ENCODE measurements around the gene CDR2. TPM values are rescaled to one million over a fixed set of nuclear protein-coding genes. Genes with fewer than 3 reads are reported as not detected.

The CDR2 gene
- total and polyA plus RNA-seq, 2 donors (not counting 1 experiment from before 2014, with no cell fraction given), result 8.0 to 11.3 TPM

- Histone ChIP-seq H3K36me3 (replicated peaks in 1 of 2; ENCODE audit: control extremely low read depth in 1 of 2, control insufficient read depth in 1 of 2, extremely low read depth in 1 of 2, insufficient read depth in 2 of 2, low read length in 1 of 2) (peaks cover 0 to 18% of the 10 kb centered on the region in 2 experiments), H3K9me3 (ENCODE audit: control extremely low read depth in 1 of 3, control insufficient read depth in 2 of 3, insufficient read depth in 1 of 3, low read length in 2 of 3) (peaks cover 0 to under 1% (median 0%) of the 10 kb centered on the region in 3 donors), H3K9ac (ENCODE audit: low read length) (no peak overlapping the region), H3K79me2 (ENCODE audit: control insufficient read depth, insufficient read depth, low read length) (no peaks in the 10 kb centered on the region), H3K27ac (ENCODE audit: low read length in 2 of 2) (no peak overlapping the region), H4K20me1 (ENCODE audit: control insufficient read depth, insufficient read depth, low read length, poor library complexity, severe bottlenecking) (no peaks in the 10 kb centered on the region), H3K27me3 (replicated peaks in 1 of 4; ENCODE audit: control extremely low read depth in 1 of 4, control insufficient read depth in 3 of 4, insufficient read depth in 4 of 4, low read length in 3 of 4) (no peaks in the 10 kb centered on the region), H3K4me1 (ENCODE audit: control insufficient read depth in 2 of 2, insufficient read depth in 2 of 2, low read length in 2 of 2) (no peaks in the 10 kb centered on the region), H3K4me2 (replicated peaks; ENCODE audit: low read depth, low read length, poor library complexity, severe bottlenecking) (no peak overlapping the region), H2AFZ (ENCODE audit: insufficient read depth, low read depth, low read length, poor library complexity, severe bottlenecking) (no peak overlapping the region), H3K4me3 (ENCODE audit: control extremely low read depth in 1 of 5, extremely low read depth in 1 of 5, insufficient read depth in 1 of 5, low read depth in 2 of 5, low read length in 4 of 5) (no peak overlapping the region)
- no peaks in the 10 kb centered on the region for H3K9me3 Mint-ChIP-seq (ENCODE audit: insufficient read depth)
- no peaks in the 10 kb centered on the region for H3K4me1 Mint-ChIP-seq
- intact Hi-C loops (cut with micrococcal nuclease), result no loop called here
- no peak overlapping the region for H3K27ac Mint-ChIP-seq
- 89% methylated on average over 5 of the region's 9 CpGs for WGBS (ENCODE audit: insufficient coverage)
- ChIA-PET CTCF (no interaction called here), POLR2A (no interaction called here)
- TF ChIP-seq EZH2 (IDR thresholded peaks at IDR 0.05; ENCODE audit: borderline replicate concordance, insufficient read depth, low read depth, low read length, poor library complexity, severe bottlenecking), result no peak
- TF ChIP-seq, protein P1, sequence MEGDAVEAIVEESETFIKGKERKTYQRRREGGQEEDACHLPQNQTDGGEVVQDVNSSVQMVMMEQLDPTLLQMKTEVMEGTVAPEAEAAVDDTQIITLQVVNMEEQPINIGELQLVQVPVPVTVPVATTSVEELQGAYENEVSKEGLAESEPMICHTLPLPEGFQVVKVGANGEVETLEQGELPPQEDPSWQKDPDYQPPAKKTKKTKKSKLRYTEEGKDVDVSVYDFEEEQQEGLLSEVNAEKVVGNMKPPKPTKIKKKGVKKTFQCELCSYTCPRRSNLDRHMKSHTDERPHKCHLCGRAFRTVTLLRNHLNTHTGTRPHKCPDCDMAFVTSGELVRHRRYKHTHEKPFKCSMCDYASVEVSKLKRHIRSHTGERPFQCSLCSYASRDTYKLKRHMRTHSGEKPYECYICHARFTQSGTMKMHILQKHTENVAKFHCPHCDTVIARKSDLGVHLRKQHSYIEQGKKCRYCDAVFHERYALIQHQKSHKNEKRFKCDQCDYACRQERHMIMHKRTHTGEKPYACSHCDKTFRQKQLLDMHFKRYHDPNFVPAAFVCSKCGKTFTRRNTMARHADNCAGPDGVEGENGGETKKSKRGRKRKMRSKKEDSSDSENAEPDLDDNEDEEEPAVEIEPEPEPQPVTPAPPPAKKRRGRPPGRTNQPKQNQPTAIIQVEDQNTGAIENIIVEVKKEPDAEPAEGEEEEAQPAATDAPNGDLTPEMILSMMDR (IDR thresholded peaks at IDR 0.05), result no peak
- ATAC-seq (ENCODE audit: low read depth), result no peak
- DNase-seq, result no peak
- no peak overlapping the region for H3K4me3 Mint-ChIP-seq
- H3K27me3 Mint-ChIP-seq, result no peaks in the 10 kb centered on the region
These were observed 27.9 kb downstream of the CDR2 start for GRCh38 chr16:22346483-22346882.

DNA sequence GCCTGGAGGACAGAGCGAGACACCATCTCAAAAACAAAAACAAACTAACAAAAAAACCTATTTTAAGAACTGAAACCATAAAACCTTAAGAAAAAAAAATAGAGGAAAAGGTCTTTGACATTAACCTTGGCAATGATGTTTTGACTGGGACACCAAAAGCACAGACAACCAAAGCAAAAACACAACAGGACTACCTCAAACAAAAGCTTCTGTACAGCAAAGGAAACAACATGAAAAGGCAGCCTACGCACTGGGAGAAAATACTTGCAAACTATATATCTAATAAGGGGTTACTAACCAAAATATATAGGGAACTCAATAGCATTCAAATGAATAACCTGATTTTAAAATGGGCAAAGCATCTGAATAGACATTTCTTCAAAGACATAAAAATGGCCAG is 32.3 kb downstream of the CDR2 start:
- Histone ChIP-seq H3K27ac (ENCODE audit: low read length in 2 of 2) (no peak overlapping the region), H3K4me1 (ENCODE audit: control insufficient read depth in 2 of 2, insufficient read depth in 2 of 2, low read length in 2 of 2) (no peaks in the 10 kb centered on the region), H3K4me3 (ENCODE audit: control extremely low read depth in 1 of 5, extremely low read depth in 1 of 5, insufficient read depth in 1 of 5, low read depth in 2 of 5, low read length in 4 of 5) (no peak overlapping the region), H3K9me3 (ENCODE audit: control extremely low read depth in 1 of 3, control insufficient read depth in 2 of 3, insufficient read depth in 1 of 3, low read length in 2 of 3) (peaks cover under 1 to 20% (median 4%) of the 10 kb centered on the region in 3 donors), H3K27me3 (replicated peaks in 1 of 4; ENCODE audit: control extremely low read depth in 1 of 4, control insufficient read depth in 3 of 4, insufficient read depth in 4 of 4, low read length in 3 of 4) (no peaks in the 10 kb centered on the region), H3K79me2 (ENCODE audit: control insufficient read depth, insufficient read depth, low read length) (no peaks in the 10 kb centered on the region), H4K20me1 (ENCODE audit: control insufficient read depth, insufficient read depth, low read length, poor library complexity, severe bottlenecking) (no peaks in the 10 kb centered on the region), H2AFZ (ENCODE audit: insufficient read depth, low read depth, low read length, poor library complexity, severe bottlenecking) (no peak overlapping the region), H3K9ac (ENCODE audit: low read length) (no peak overlapping the region), H3K4me2 (replicated peaks; ENCODE audit: low read depth, low read length, poor library complexity, severe bottlenecking) (no peak overlapping the region), H3K36me3 (replicated peaks in 1 of 2; ENCODE audit: control extremely low read depth in 1 of 2, control insufficient read depth in 1 of 2, extremely low read depth in 1 of 2, insufficient read depth in 2 of 2, low read length in 1 of 2) (peaks cover 0 to 5% of the 10 kb centered on the region in 2 experiments)
- intact Hi-C loops (cut with micrococcal nuclease), result no loop called here
- no peak for TF ChIP-seq EZH2 (IDR thresholded peaks at IDR 0.05; ENCODE audit: borderline replicate concordance, insufficient read depth, low read depth, low read length, poor library complexity, severe bottlenecking)
- TF ChIP-seq, protein P1 (IDR thresholded peaks at IDR 0.05), result no peak
- WGBS (ENCODE audit: insufficient coverage), result no CpG with 5 or more reads among the region's 2 CpGs
- Mint-ChIP-seq H3K27ac (no peak overlapping the region), H3K4me1 (no peaks in the 10 kb centered on the region), H3K27me3 (no peaks in the 10 kb centered on the region), H3K4me3 (no peak overlapping the region), H3K9me3 (ENCODE audit: insufficient read depth) (peaks cover 13% of the 10 kb centered on the region)
- ChIA-PET POLR2A (no interaction called here), CTCF (interaction anchor here (0.6 kb wide), 1 partner anchor 353 kb away, joined by 3 read pairs; no protein-coding TSS in a partner anchor)
- no peak for ATAC-seq (ENCODE audit: low read depth)
- DNase-seq, result no peak
